ENCODE measurements around the gene CRISPLD2.

CRISPLD2 gene

DNA sequence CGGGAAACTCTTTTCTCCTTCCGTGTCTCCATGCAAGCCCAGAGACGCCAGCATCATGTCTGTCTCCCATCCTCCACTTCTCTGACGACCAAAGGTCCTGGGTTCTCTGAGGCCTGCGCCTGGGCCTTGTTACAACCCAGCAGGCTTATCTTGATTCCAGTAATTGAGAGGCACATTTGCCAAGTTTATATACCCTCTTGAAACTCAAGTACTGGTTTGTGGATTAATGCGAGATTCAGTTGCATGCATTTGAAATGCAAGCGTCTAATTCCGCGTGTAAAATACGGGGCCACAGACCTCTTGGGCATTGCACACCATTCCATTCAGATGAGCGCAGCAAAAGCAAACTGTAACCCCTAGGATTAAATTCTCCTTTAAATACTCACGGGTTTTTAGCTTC lies 28.7 kb upstream of the CRISPLD2 start:
- H3K4me2 ChIP-seq (ENCODE audit: low read depth, low read length) = no peak overlapping the region

DNA sequence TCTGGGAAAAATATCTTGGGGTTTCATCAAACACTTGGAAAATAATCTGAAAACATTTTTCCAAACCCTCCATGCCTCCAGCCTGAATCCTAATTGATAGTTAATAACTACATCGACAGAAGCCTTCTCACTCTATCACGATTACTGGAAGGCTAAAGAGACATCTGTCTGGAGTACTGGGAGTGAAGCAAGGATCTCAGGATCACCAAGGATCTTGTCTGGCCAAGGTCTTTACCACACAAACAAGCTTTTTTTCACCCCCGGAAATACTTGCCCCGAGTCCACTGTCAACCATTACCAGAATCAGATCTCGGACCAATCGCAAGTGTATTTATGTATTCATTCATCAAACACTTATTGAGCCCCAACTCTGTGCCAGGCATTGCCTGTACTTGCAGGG lies 28.3 kb upstream of the CRISPLD2 start:
- no peak overlapping the region for H3K27ac ChIP-seq (ENCODE audit: low read length)
- H3K9me3 ChIP-seq (replicated peaks; ENCODE audit: insufficient read depth, low read length) = no peaks in the 10 kb centered on the region
- H4K20me1 ChIP-seq (ENCODE audit: insufficient read depth, low read length) = no peaks in the 10 kb centered on the region
- H2AFZ ChIP-seq (ENCODE audit: low read length) = no peak overlapping the region
- H3K4me1 ChIP-seq (ENCODE audit: low read length) = no peaks in the 10 kb centered on the region
- H3F3A ChIP-seq (ENCODE audit: insufficient read depth, low read length) = no peaks in the 10 kb centered on the region
- DNase-seq = no peak
- H3K4me3 ChIP-seq (ENCODE audit: low read length) = no peak overlapping the region
- H3K27me3 ChIP-seq (replicated peaks; ENCODE audit: insufficient read depth, low read length) = no peaks in the 10 kb centered on the region
- H3K9me2 ChIP-seq (replicated peaks; ENCODE audit: insufficient read depth, low read length) = no peaks in the 10 kb centered on the region
- no peak overlapping the region for H3K9ac ChIP-seq (ENCODE audit: low read length)
- H3K79me2 ChIP-seq (ENCODE audit: low read length) = no peaks in the 10 kb centered on the region
- TF ChIP-seq, protein P1, sequence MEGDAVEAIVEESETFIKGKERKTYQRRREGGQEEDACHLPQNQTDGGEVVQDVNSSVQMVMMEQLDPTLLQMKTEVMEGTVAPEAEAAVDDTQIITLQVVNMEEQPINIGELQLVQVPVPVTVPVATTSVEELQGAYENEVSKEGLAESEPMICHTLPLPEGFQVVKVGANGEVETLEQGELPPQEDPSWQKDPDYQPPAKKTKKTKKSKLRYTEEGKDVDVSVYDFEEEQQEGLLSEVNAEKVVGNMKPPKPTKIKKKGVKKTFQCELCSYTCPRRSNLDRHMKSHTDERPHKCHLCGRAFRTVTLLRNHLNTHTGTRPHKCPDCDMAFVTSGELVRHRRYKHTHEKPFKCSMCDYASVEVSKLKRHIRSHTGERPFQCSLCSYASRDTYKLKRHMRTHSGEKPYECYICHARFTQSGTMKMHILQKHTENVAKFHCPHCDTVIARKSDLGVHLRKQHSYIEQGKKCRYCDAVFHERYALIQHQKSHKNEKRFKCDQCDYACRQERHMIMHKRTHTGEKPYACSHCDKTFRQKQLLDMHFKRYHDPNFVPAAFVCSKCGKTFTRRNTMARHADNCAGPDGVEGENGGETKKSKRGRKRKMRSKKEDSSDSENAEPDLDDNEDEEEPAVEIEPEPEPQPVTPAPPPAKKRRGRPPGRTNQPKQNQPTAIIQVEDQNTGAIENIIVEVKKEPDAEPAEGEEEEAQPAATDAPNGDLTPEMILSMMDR (IDR thresholded peaks at IDR 0.05; ENCODE audit: low read length) = no peak
- TF ChIP-seq EZH2phosphoT487 (IDR thresholded peaks at IDR 0.05; ENCODE audit: low read length) (no peak), EZH2 (optimal IDR thresholded peaks at IDR 0.05; ENCODE audit: low read depth, low read length) (no peak)
- no peak overlapping the region for H3K4me2 ChIP-seq (ENCODE audit: low read depth, low read length)
- H3K36me3 ChIP-seq (replicated peaks; ENCODE audit: insufficient read depth, low read length) = no peaks in the 10 kb centered on the region

More for the DNA sequence above, 28.7 kb upstream of the CRISPLD2 start:
- no peak overlapping the region for H2AFZ ChIP-seq (ENCODE audit: low read length)
- H3K9ac ChIP-seq (ENCODE audit: low read length) = no peak overlapping the region
- no peak overlapping the region for H3K4me3 ChIP-seq (ENCODE audit: low read length)
- no peaks in the 10 kb centered on the region for H3K27me3 ChIP-seq (replicated peaks; ENCODE audit: insufficient read depth, low read length)
- H3K9me2 ChIP-seq (replicated peaks; ENCODE audit: insufficient read depth, low read length) = no peaks in the 10 kb centered on the region
- no peaks in the 10 kb centered on the region for H3K79me2 ChIP-seq (ENCODE audit: low read length)
- no peaks in the 10 kb centered on the region for H3K4me1 ChIP-seq (ENCODE audit: low read length)
- no peaks in the 10 kb centered on the region for H4K20me1 ChIP-seq (ENCODE audit: insufficient read depth, low read length)
- H3K27ac ChIP-seq (ENCODE audit: low read length) = no peak overlapping the region
- DNase-seq = no peak
- no peaks in the 10 kb centered on the region for H3K9me3 ChIP-seq (replicated peaks; ENCODE audit: insufficient read depth, low read length)
- TF ChIP-seq EZH2phosphoT487 (IDR thresholded peaks at IDR 0.05; ENCODE audit: low read length) (no peak), EZH2 (optimal IDR thresholded peaks at IDR 0.05; ENCODE audit: low read depth, low read length) (no peak)
- TF ChIP-seq, protein P1 (IDR thresholded peaks at IDR 0.05; ENCODE audit: low read length) = no peak
- H3F3A ChIP-seq (ENCODE audit: insufficient read depth, low read length) = no peaks in the 10 kb centered on the region
- H3K36me3 ChIP-seq (replicated peaks; ENCODE audit: insufficient read depth, low read length) = no peaks in the 10 kb centered on the region

- Histone ChIP-seq H3K4me1 (ENCODE audit: low read length) (no peaks in the 10 kb centered on the region), H3K79me2 (ENCODE audit: low read length) (no peaks in the 10 kb centered on the region), H3K9ac (ENCODE audit: low read length) (no peak overlapping the region), H4K20me1 (ENCODE audit: insufficient read depth, low read length) (no peaks in the 10 kb centered on the region), H3K4me3 (ENCODE audit: low read length) (no peak overlapping the region), H3F3A (ENCODE audit: insufficient read depth, low read length) (no peaks in the 10 kb centered on the region), H3K27ac (ENCODE audit: low read length) (no peak overlapping the region), H3K27me3 (replicated peaks; ENCODE audit: insufficient read depth, low read length) (no peaks in the 10 kb centered on the region), H3K9me3 (replicated peaks; ENCODE audit: insufficient read depth, low read length) (no peaks in the 10 kb centered on the region), H3K36me3 (replicated peaks; ENCODE audit: insufficient read depth, low read length) (no peaks in the 10 kb centered on the region), H2AFZ (ENCODE audit: low read length) (no peak overlapping the region), H3K4me2 (ENCODE audit: low read depth, low read length) (no peak overlapping the region), H3K9me2 (replicated peaks; ENCODE audit: insufficient read depth, low read length) (no peaks in the 10 kb centered on the region)
- DNase-seq = no peak
- TF ChIP-seq EZH2phosphoT487 (IDR thresholded peaks at IDR 0.05; ENCODE audit: low read length) = no peak
These were observed 25.6 kb upstream of the CRISPLD2 start for GRCh38 chr16:84794186-84794585.

- no peaks in the 10 kb centered on the region for H3K36me3 ChIP-seq (replicated peaks; ENCODE audit: insufficient read depth, low read length)
- no peaks in the 10 kb centered on the region for H3K9me2 ChIP-seq (replicated peaks; ENCODE audit: insufficient read depth, low read length)
- H2AFZ ChIP-seq (ENCODE audit: low read length) = no peak overlapping the region
- H3K9ac ChIP-seq (ENCODE audit: low read length) = no peak overlapping the region
- H3K79me2 ChIP-seq (ENCODE audit: low read length) = no peaks in the 10 kb centered on the region
- H3K4me2 ChIP-seq (ENCODE audit: low read depth, low read length) = no peak overlapping the region
- no peak for DNase-seq
- no peak overlapping the region for H3K4me3 ChIP-seq (ENCODE audit: low read length)
- H3K27ac ChIP-seq (ENCODE audit: low read length) = no peak overlapping the region
- no peaks in the 10 kb centered on the region for H3K4me1 ChIP-seq (ENCODE audit: low read length)
- H4K20me1 ChIP-seq (ENCODE audit: insufficient read depth, low read length) = no peaks in the 10 kb centered on the region
- no peaks in the 10 kb centered on the region for H3F3A ChIP-seq (ENCODE audit: insufficient read depth, low read length)
- no peaks in the 10 kb centered on the region for H3K9me3 ChIP-seq (replicated peaks; ENCODE audit: insufficient read depth, low read length)
- no peaks in the 10 kb centered on the region for H3K27me3 ChIP-seq (replicated peaks; ENCODE audit: insufficient read depth, low read length)
- TF ChIP-seq, protein P1 (IDR thresholded peaks at IDR 0.05; ENCODE audit: low read length) = no peak
- TF ChIP-seq EZH2phosphoT487 (IDR thresholded peaks at IDR 0.05; ENCODE audit: low read length) (no peak), EZH2 (optimal IDR thresholded peaks at IDR 0.05; ENCODE audit: low read depth, low read length) (no peak)
These were observed 25.2 kb upstream of the CRISPLD2 start for GRCh38 chr16:84794626-84795025.
